Astrocyte (in vitro differentiated cells and primary cell): ENCODE data around the gene KDM6A.

ENCODE experiments used
- EZH2 ChIP-seq: IDR thresholded peaks from 2 replicates; pipeline ENCODE4 v1.6.1; 2012; ENCODE audit warnings: mild to moderate bottlenecking, low read length, inconsistent platforms; ENCODE audit not compliant: insufficient read depth
- TF ChIP-seq, protein P1 (sequence below): IDR thresholded peaks from 2 replicates; pipeline ENCODE4 v1.5.1; 2011; ENCODE audit warnings: low read depth, mild to moderate bottlenecking, inconsistent platforms, low read length, moderate library complexity; ENCODE audit not compliant: insufficient read depth

DNA sequence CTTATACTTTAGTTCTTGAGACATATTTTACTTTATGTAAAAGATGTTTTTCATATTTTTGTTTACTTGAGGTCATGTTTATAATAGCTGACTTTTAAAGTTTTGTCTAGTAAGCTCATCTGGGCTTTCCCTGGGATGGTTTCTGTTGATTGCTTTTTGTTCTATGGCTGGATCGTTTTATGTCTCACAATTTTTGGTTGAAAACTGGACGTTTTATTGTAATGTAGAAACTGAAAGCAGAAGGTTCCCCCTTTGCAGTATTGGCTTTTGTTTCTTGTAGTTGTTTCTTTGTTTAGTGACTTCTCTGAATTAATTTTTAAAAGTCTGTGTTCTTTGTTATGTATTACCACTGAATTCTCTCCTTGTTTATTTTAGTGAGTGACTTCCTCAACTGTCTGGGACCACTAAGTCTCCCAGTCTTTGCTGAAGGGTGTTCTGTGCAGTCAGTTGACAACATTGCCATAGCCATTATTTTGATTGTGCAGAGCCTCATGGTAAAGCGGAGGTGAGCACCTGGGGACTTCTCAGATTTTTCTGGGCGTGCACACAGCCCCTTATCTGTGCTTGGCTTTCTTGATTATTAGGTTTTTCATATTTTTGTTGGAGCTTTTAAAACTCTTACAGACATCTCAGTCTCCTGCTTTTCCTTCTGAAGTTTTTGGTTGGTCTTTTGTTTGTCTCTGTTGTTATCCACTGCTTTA, 31.0 kb downstream of the KDM6A start:
- TF ChIP-seq, protein P1, sequence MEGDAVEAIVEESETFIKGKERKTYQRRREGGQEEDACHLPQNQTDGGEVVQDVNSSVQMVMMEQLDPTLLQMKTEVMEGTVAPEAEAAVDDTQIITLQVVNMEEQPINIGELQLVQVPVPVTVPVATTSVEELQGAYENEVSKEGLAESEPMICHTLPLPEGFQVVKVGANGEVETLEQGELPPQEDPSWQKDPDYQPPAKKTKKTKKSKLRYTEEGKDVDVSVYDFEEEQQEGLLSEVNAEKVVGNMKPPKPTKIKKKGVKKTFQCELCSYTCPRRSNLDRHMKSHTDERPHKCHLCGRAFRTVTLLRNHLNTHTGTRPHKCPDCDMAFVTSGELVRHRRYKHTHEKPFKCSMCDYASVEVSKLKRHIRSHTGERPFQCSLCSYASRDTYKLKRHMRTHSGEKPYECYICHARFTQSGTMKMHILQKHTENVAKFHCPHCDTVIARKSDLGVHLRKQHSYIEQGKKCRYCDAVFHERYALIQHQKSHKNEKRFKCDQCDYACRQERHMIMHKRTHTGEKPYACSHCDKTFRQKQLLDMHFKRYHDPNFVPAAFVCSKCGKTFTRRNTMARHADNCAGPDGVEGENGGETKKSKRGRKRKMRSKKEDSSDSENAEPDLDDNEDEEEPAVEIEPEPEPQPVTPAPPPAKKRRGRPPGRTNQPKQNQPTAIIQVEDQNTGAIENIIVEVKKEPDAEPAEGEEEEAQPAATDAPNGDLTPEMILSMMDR = no peak
- no peak for TF ChIP-seq EZH2
